Activated CD8-positive, alpha-beta memory T cell treated with anti-CD3 and anti-CD28 coated beads for 36 hours (primary cell): ENCODE results near the gene PTPRN2. TPM values are rescaled to one million over a fixed set of nuclear protein-coding genes. Genes with fewer than 3 reads are reported as not detected.
"Not testable (repeated sequence)": the region's sequence is repeated elsewhere in the genome, so short reads cannot be mapped to it uniquely, and the experiment has no call there.

Experiments
- CTCF ChIA-PET: fragments of 350-600 bp; sonication (Branson Sonifier 250); formaldehyde crosslinking; loops from one replicate; lab custom pipeline; 2021; ENCODE audit warnings: antibody characterized with exemption; lab: Charles Lee
- POLR2A ChIA-PET: fragments of 350-600 bp; sonication (Branson Sonifier 250); formaldehyde crosslinking; loops from one replicate; lab custom pipeline; 2021; ENCODE audit warnings: antibody characterized with exemption; lab: Charles Lee
- total RNA-seq, 2 experiments: library from RNA; stranded (reverse); gene quantifications; one replicate each; pipeline ENCODE4 v1.2.3, GENCODE V29; 2021

PTPRN2 gene
- total RNA-seq, 2 experiments from 2014 or later = 0.36 to 0.44 TPM

DNA sequence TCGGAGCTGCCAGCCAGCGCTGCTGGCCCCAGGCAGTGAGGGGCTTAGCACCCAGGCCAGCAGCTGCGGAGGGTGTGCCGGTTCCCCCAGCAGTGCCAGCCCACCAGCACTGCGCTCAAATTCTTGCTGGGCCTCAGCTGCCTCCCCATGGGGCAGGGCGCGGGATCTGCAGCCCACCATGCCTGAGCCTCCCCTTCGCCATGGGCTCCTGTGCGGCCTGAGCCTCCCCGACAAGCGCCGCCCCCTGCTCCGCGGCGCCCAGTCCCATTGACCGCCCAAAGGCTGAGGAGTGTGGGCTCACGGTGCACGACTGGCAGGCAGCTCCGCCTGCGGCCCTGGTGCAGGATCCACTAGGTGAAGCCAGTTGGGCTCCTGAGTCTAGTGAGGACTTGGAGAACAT is 525.0 kb downstream of the PTPRN2 start:
- ChIA-PET CTCF (no interaction called here), POLR2A (no interaction called here)

- POLR2A ChIA-PET = no interaction called here
- CTCF ChIA-PET = no interaction called here
Measured at GRCh38 chr7:158061884-158062656, 525.6 kb downstream of the PTPRN2 start.

DNA sequence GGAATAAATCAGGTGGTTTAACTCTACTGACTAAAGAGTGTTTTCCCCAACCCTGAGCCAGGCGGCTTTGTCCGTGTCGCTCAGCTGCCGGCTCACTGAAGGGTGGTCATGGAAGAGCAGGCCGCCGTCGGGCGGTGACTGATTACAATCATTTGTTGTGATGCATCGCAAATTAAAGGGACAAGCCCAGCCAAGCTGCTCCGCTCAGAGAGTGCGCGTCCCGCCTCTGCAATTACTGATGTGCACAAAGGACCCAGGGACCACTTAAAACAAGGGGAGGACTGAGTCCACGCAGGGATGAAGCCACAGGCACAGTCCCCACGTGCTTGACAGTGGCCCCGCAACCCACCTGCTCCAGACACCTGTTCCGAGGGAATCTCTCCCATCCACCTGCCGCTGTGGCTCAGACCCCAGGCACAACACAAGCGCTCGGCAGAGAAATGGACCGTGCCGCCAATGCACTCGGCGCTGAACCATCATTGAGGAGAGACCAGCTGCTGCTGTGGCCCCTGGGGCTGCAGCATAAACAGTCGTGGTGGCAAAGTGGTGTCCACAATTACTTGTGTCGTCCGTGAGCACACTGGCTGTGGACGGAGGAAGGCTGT is 526.5 kb downstream of the PTPRN2 start:
- POLR2A ChIA-PET = no interaction called here
- CTCF ChIA-PET = no interaction called here

- POLR2A ChIA-PET = no interaction called here
- CTCF ChIA-PET = no interaction called here
Measured at GRCh38 chr7:158060216-158060615, 527.4 kb downstream of the PTPRN2 start.

- ChIA-PET POLR2A (no interaction called here), CTCF (no interaction called here)
Measured at GRCh38 chr7:158057446-158057845, 530.2 kb downstream of the PTPRN2 start.

DNA sequence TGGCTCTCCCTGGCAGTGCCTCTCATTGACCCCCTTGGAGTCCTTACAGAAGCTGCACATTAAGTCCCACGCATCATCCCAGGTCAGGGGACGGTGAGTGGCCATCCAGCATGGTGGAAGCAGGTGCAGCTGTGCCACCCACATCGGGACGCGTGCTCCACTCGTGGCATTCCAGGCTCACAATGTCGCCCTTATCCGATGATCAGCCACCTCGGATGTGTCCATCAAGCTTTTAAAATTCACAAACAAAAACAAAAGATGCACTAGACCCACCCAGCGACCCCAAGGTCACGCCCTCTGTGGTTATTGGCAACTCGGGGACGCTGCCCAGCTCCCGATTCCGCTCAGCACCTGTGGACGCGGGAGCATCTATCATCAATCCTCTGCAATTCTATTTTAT is 530.9 kb downstream of the PTPRN2 start:
- CTCF ChIA-PET = no interaction called here
- POLR2A ChIA-PET = no interaction called here

DNA sequence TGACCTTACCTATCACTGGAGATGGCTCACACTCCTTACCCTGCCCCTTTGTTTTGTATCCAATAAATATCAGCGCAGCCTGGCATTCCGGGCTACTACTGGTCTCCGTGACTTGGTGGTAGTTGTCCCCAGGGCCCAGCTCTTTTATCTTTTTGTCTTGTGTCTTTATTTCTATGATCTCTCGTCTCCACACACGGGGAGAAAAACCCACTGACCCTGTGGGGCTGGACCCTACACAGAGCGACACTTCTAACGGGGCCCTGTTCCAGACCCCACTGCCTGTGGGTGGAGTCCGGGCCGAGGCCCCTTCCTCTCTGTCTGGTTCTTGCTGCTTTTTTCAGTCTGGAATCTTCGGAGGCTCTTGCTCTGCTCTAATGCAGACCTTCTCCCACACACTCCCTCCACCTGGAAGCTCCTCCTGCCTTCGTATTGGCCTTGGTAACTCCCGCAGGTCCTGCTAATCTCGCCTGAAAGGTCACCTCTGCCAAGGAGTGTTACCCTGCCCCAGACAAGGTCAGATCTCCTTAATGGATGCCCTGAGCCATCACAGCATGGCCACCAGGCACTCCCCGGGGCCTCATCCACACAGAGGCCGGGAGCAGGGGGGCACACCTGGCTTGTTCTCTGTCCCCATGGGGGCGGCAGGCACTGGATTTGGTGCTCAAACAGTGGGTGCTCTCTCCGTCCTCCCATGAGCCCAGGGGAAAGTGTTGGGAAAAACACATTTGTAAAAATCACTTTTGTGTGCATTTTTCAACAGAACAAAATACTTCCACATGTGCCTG is 531.7 kb downstream of the PTPRN2 start:
- CTCF ChIA-PET = no interaction called here

GRCh38 chr7:158054611-158055010 is 533.0 kb downstream of the PTPRN2 start:
- CTCF ChIA-PET = no interaction called here
- POLR2A ChIA-PET = no interaction called here

More for the DNA sequence above, 531.7 kb downstream of the PTPRN2 start:
- POLR2A ChIA-PET = no interaction called here

DNA sequence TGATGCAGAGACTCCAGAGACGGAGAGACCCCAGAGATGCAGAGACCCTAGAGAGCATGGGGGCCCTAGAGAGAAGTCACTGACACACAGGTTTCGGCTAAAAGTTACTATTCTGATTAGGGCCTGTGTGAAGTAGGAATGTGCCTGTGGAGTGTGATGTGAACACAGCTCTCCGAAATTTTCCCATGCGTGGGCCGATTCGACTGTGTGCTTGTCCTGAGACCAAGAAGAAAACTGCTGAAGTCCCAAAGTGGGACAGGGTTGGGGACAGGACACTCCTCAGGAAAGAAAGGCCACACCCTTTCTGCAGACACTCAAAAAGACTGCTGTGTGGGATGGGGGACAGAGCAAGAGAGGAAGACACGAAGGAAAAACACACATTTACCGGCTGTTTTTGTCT is 533.5 kb downstream of the PTPRN2 start:
- ChIA-PET POLR2A (no interaction called here), CTCF (no interaction called here)

DNA sequence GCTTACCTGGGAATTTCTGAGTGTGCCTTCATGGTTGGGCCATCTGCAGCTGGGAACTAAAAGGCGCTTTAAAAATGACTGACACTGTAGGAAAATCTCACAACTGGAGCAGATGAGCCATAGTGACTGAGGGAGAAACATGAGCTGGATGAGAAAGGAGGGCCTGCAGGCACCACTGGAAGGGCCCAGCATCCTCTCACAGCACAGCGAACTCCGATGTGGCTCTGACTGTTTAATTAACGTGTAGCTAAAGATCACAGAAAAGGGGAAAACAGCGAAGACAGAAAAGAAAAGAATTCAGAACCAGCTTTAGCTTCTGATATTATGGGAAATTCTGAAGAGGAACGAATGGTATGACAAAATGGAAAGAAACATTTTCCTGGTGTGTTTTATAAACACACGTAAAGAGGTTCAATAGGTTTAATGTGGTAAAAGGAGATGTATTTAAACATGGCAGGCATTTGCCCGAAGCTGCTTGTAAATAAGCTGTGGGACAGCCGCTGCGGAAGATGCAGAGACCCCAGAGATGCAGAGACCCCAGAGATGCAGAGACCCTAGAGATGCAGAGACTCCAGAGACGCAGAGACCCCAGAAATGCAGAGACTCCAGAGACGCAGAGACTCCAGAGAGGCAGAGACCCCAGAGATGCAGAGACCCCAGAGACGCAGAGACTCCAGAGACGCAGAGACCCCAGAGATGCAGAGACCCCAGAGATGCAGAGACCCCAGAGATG is 534.3 kb downstream of the PTPRN2 start:
- CTCF ChIA-PET = no interaction called here

GRCh38 chr7:158052381-158053060 is 535.1 kb downstream of the PTPRN2 start:
- CTCF ChIA-PET = no interaction called here

More for the DNA sequence above, 534.3 kb downstream of the PTPRN2 start:
- POLR2A ChIA-PET = no interaction called here

DNA sequence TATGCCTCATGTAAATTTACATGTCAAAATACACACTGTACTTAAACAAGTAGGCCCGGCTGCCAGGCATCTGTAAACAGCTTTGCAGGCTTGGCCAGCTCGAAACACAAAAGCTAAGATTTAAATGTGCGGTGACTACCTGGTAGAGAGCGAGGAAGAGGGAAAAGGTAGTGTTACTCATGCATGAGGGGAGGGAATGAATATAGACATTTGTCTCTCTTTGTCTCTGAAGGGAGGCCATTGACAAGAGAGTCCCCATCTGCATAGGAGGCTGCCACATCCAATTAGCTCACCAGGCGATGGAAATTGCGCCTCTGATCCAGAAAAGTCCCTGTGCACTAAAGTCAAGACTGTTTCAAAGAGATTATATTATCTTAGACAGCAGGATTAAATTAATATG is 535.8 kb downstream of the PTPRN2 start:
- POLR2A ChIA-PET = no interaction called here
- CTCF ChIA-PET = no interaction called here

More at GRCh38 chr7:158052381-158053060, 535.1 kb downstream of the PTPRN2 start:
- POLR2A ChIA-PET = no interaction called here

DNA sequence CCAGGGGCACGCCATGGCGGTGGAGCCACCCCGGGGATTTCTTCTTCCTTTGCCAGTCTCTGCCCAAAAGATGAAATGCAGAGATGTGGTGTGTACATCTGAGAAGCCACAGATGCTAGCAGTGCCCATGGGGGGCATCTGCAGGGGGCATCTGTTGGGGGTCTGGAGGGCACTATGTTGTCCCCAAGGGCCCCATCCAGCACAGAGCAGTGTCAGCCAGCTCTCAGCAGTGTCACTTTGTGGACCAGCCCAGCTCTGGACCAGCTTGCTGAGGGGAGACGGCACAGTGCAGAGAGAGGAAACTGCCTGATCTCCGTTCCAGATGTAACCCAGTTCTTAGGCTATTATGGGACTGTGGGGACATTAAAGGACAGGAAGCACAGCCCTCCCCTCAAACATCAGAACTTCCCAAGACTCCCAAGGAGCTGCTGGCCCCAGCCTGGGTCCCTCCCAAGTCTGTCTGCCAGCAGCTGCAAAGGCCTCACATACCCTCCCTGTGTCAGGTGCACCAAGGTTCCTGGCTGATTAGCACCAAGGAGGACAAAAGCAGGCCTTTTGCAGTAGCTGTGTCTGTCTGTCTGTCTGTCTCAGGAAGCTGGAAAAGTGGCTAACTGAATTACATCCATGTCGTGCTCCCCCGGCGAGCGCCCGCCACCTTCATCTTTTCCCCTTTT is 536.5 kb downstream of the PTPRN2 start:
- ChIA-PET CTCF (no interaction called here), POLR2A (no interaction called here)

DNA sequence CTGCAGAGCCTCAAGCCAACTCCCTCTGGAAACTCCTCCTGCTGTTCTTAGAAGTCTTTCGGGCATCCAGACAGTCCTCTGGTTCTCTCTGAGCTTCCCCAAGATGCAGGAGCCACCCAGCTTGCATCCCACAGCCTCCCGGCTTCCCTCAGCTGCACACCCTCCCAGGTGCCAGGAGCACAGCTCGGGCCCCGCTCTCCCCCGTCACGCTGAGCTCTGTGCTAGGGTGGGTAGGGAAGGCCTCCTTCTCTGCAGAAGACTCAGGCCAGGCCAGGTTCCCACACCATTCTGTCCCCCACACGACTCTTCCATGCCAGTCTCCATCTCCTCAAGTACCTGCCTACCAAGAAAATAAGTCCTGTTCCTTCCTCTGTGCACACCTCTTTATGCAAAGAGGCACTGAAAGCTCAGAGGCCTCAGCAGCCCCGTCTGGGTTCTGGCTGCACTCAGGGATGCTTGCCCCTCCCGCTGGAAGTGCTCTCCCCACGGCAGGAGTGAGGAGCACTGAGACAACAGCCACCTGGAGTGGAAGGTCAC is 537.1 kb downstream of the PTPRN2 start:
- CTCF ChIA-PET = no interaction called here

GRCh38 chr7:158049271-158049670 is 538.4 kb downstream of the PTPRN2 start:
- CTCF ChIA-PET = no interaction called here
- POLR2A ChIA-PET = no interaction called here

More for the DNA sequence above, 537.1 kb downstream of the PTPRN2 start:
- POLR2A ChIA-PET = no interaction called here

DNA sequence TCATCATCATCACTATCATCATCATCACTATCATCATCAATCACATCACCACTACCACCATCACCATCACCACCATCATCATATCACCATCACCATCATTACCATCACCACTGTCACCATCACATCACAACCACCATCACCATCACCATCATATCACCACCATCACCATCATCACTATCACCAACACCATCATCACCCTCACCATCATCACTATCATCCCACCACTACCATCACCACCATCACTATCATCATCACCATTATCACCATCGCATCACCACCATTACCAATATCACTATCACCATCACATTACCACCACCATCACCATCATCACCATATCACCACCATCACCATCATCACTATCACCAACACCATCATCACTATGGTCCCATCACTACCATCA is 539.1 kb downstream of the PTPRN2 start:
- CTCF ChIA-PET = no interaction called here
- POLR2A ChIA-PET = no interaction called here

GRCh38 chr7:158047391-158048059 is 540.1 kb downstream of the PTPRN2 start:
- POLR2A ChIA-PET = no interaction called here

DNA sequence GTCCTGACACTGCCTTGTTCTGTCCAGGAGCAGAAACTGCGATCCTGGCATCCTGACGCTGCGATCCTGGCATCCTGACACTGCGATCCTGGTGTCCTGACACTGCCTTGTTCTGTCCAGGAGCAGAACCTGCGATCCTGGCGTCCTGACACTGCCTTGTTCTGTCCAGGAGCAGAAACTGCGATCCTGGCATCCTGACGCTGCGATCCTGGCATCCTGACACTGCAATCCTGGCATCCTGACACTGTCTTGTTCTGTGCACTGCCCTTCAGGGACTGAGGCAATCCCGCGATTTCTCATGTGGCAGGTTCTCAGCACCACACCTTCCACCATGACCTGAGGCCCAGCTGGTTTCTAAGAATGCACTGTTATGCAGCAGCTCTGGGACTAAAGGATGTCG is 541.4 kb downstream of the PTPRN2 start:
- POLR2A ChIA-PET, CTCF ChIA-PET: not testable (repeated sequence)

More at GRCh38 chr7:158047391-158048059, 540.1 kb downstream of the PTPRN2 start:
- CTCF ChIA-PET = no interaction called here
